C4-2B (cell line): ENCODE data around the gene SLC22A17.

Experiments used
- H3K27ac ChIP-seq: fragments of 450-650 bp; 2 replicates; pipeline ENCODE4 v1.5.1; 2017
- CTCF ChIP-seq: fragments of 450-650 bp; conservative IDR thresholded peaks from 2 replicates; pipeline ENCODE4 v1.5.1; 2017; ENCODE audit warnings: mild to moderate bottlenecking
- ZFX ChIP-seq: fragments of 450-650 bp; IDR thresholded peaks from 2 replicates; pipeline ENCODE4 v1.6.1; 2017

The SLC22A17 gene

GRCh38 chr14:23359722-23360447, 7.2 kb upstream of the SLC22A17 start:
- no peak overlapping the region for H3K27ac ChIP-seq
- TF ChIP-seq ZFX (no peak), CTCF (no peak)

- H3K27ac ChIP-seq = no peak overlapping the region
- TF ChIP-seq ZFX = no peak
- TF ChIP-seq CTCF = no peak
These were observed 6.5 kb upstream of the SLC22A17 start for GRCh38 chr14:23359167-23359626.

GRCh38 chr14:23358553-23359166, 6.0 kb upstream of the SLC22A17 start:
- no peak overlapping the region for H3K27ac ChIP-seq
- TF ChIP-seq ZFX (no peak), CTCF (no peak)

- TF ChIP-seq ZFX (no peak), CTCF (no peak)
- H3K27ac ChIP-seq = no peak overlapping the region
These were observed 5.4 kb upstream of the SLC22A17 start for GRCh38 chr14:23358042-23358441.

- no peak for TF ChIP-seq ZFX
- TF ChIP-seq CTCF = no peak
- no peak overlapping the region for H3K27ac ChIP-seq
These were observed 4.6 kb upstream of the SLC22A17 start for GRCh38 chr14:23357261-23357660.

GRCh38 chr14:23356662-23357061, 4.0 kb upstream of the SLC22A17 start:
- H3K27ac ChIP-seq = no peak overlapping the region
- TF ChIP-seq ZFX (no peak), CTCF (no peak)

GRCh38 chr14:23355871-23356435, 3.3 kb upstream of the SLC22A17 start:
- no peak for TF ChIP-seq ZFX
- TF ChIP-seq CTCF = no peak
- H3K27ac ChIP-seq = no peak overlapping the region
